ENCODE results near the gene CZIB. TPM values are rescaled to one million over a fixed set of nuclear protein-coding genes. Genes with fewer than 3 reads are reported as not detected.

CZIB gene
- total RNA-seq, 4 donors from 2014 or later: 38.3 to 51.4 (median 44.9) TPM

GRCh38 chr1:53265581-53265980 is 45.1 kb upstream of the CZIB start:
- intact Hi-C loops (cut with DNase I; ENCODE audit: low total_unique reads): no loop called here

GRCh38 chr1:53264048-53264447 is 43.6 kb upstream of the CZIB start:
- TF ChIP-seq CTCF (IDR thresholded peaks at IDR 0.05 in 4 of 5, conservative IDR thresholded peaks at IDR 0.05 in 1 of 5): no peak
- no peak for TF ChIP-seq POLR2A (IDR thresholded peaks at IDR 0.05)
- intact Hi-C loops (cut with DNase I; ENCODE audit: low total_unique reads): no loop called here

More at GRCh38 chr1:53265581-53265980, 45.1 kb upstream of the CZIB start:
- Histone ChIP-seq H3K27me3 (no peaks in the 10 kb centered on the region), H3K36me3 (no peaks in the 10 kb centered on the region), H3K4me1 (no peaks in the 10 kb centered on the region), H3K9me3 (no peaks in the 10 kb centered on the region), H3K4me3 (no peak overlapping the region), H3K27ac (no peak overlapping the region)
- DNase-seq (no peak), ATAC-seq (no peak)
- in situ Hi-C loops (cut with MboI; ENCODE audit: low sequenced_read_pairs in 4 of 4): no loop called here
- TF ChIP-seq POLR2A (IDR thresholded peaks at IDR 0.05): no peak
- no peak for TF ChIP-seq CTCF (IDR thresholded peaks at IDR 0.05 in 4 of 5, conservative IDR thresholded peaks at IDR 0.05 in 1 of 5)

GRCh38 chr1:53262000-53262399 is 41.6 kb upstream of the CZIB start:
- ATAC-seq (no peak), DNase-seq (no peak)
- H3K36me3 ChIP-seq: no peaks in the 10 kb centered on the region
- TF ChIP-seq CTCF (IDR thresholded peaks at IDR 0.05 in 4 of 5, conservative IDR thresholded peaks at IDR 0.05 in 1 of 5): no peak
- TF ChIP-seq POLR2A (IDR thresholded peaks at IDR 0.05): no peak
- intact Hi-C loops (cut with DNase I; ENCODE audit: low total_unique reads): no loop called here
- H3K9me3 ChIP-seq: no peaks in the 10 kb centered on the region
- no peaks in the 10 kb centered on the region for H3K4me1 ChIP-seq
- H3K4me3 ChIP-seq: no peak overlapping the region
- no peak overlapping the region for H3K27ac ChIP-seq
- no peaks in the 10 kb centered on the region for H3K27me3 ChIP-seq
- in situ Hi-C loops (cut with MboI; ENCODE audit: low sequenced_read_pairs in 4 of 4): no loop called here

More at GRCh38 chr1:53264048-53264447, 43.6 kb upstream of the CZIB start:
- ATAC-seq (no peak), DNase-seq (no peak)
- H3K36me3 ChIP-seq: no peaks in the 10 kb centered on the region
- no peaks in the 10 kb centered on the region for H3K9me3 ChIP-seq
- no peaks in the 10 kb centered on the region for H3K4me1 ChIP-seq
- H3K27ac ChIP-seq: no peak overlapping the region
- no peak overlapping the region for H3K4me3 ChIP-seq
- H3K27me3 ChIP-seq: no peaks in the 10 kb centered on the region
- in situ Hi-C loops (cut with MboI; ENCODE audit: low sequenced_read_pairs in 4 of 4): no loop called here

GRCh38 chr1:53260631-53261247 is 40.3 kb upstream of the CZIB start:
- DNase-seq (no peak), ATAC-seq (no peak)
- H3K4me1 ChIP-seq: no peaks in the 10 kb centered on the region
- H3K36me3 ChIP-seq: no peaks in the 10 kb centered on the region
- no peak overlapping the region for H3K4me3 ChIP-seq
- no peaks in the 10 kb centered on the region for H3K9me3 ChIP-seq
- in situ Hi-C loops (cut with MboI; ENCODE audit: low sequenced_read_pairs in 4 of 4): no loop called here
- no peak overlapping the region for H3K27ac ChIP-seq
- intact Hi-C loops (cut with DNase I; ENCODE audit: low total_unique reads): no loop called here
- no peaks in the 10 kb centered on the region for H3K27me3 ChIP-seq
- TF ChIP-seq CTCF (IDR thresholded peaks at IDR 0.05 in 4 of 5, conservative IDR thresholded peaks at IDR 0.05 in 1 of 5) (no peak), POLR2A (IDR thresholded peaks at IDR 0.05) (no peak)

GRCh38 chr1:53259932-53260331 is 39.5 kb upstream of the CZIB start:
- intact Hi-C loops (cut with DNase I; ENCODE audit: low total_unique reads) (no loop called here), in situ Hi-C loops (cut with MboI; ENCODE audit: low sequenced_read_pairs in 4 of 4) (no loop called here)
- Histone ChIP-seq H3K27ac (no peak overlapping the region), H3K27me3 (no peaks in the 10 kb centered on the region), H3K4me1 (no peaks in the 10 kb centered on the region), H3K9me3 (no peaks in the 10 kb centered on the region), H3K36me3 (no peaks in the 10 kb centered on the region), H3K4me3 (no peak overlapping the region)
- TF ChIP-seq POLR2A (IDR thresholded peaks at IDR 0.05) (no peak), CTCF (IDR thresholded peaks at IDR 0.05 in 4 of 5, conservative IDR thresholded peaks at IDR 0.05 in 1 of 5) (no peak)
- DNase-seq (no peak), ATAC-seq (no peak)
